Activated naive CD4-positive, alpha-beta T cell treated with anti-CD3 and anti-CD28 coated beads, Interleukin-2, amount 10 ng/mL, durations not matched to agents 7 days and 5 days (primary cell): Measurements from ENCODE around the gene UPK3BL2.
"Not testable (repeated sequence)": the region's sequence is repeated elsewhere in the genome, so short reads cannot be mapped to it uniquely, and the experiment has no call there.

ENCODE experiments used
- CTCF ChIA-PET: fragments of 350-600 bp; sonication (Branson Sonifier 250); formaldehyde crosslinking; loops from one replicate; lab custom pipeline; 2021; ENCODE audit warnings: antibody characterized with exemption; lab: Charles Lee
- DNase-seq: peaks from one replicate; pipeline ENCODE4 v3.0.0-alpha.2; 2020
- H3K27ac Mint-ChIP-seq: one replicate; pipeline ENCODE4 v1.8.0; 2021; ENCODE audit warnings: mild to moderate bottlenecking, moderate library complexity, mixed read lengths
- H3K27me3 Mint-ChIP-seq: one replicate; pipeline ENCODE4 v1.8.0; 2021; ENCODE audit warnings: mild to moderate bottlenecking, mixed read lengths
- H3K36me3 Mint-ChIP-seq: one replicate; pipeline ENCODE4 v1.8.0; 2021; ENCODE audit warnings: mixed read lengths
- H3K4me1 Mint-ChIP-seq: one replicate; pipeline ENCODE4 v1.8.0; 2021; ENCODE audit warnings: mixed read lengths
- H3K4me3 Mint-ChIP-seq: one replicate; pipeline ENCODE4 v1.8.0; 2021; ENCODE audit warnings: mild to moderate bottlenecking, moderate library complexity, mixed read lengths
- H3K9me3 Mint-ChIP-seq: one replicate; pipeline ENCODE4 v1.8.0; 2021; ENCODE audit warnings: mixed read lengths

Gene UPK3BL2

DNA sequence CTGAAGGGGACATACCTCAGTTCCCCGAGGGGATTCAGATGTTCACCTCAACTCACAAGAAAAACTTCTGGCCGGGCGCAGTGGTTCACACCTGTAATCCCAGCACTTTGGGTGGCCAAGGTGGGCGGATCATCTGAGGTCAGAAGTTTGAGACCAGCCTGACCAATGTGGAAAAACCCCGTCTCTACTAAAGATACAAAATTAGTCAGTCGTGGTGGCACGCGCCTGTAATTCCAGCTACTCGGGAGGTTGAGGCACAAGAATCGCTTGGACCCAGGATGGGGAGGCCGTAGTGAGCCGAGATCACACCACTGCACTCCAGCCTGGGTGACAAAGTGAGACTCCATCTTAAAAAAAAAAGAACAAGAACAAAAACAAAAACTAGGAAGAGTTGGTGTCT is 1.8 kb upstream of the UPK3BL2 start:
- H3K4me3 Mint-ChIP-seq, DNase-seq, H3K4me1 Mint-ChIP-seq, CTCF ChIA-PET, H3K9me3 Mint-ChIP-seq, H3K36me3 Mint-ChIP-seq, H3K27ac Mint-ChIP-seq, H3K27me3 Mint-ChIP-seq: not testable (repeated sequence)

DNA sequence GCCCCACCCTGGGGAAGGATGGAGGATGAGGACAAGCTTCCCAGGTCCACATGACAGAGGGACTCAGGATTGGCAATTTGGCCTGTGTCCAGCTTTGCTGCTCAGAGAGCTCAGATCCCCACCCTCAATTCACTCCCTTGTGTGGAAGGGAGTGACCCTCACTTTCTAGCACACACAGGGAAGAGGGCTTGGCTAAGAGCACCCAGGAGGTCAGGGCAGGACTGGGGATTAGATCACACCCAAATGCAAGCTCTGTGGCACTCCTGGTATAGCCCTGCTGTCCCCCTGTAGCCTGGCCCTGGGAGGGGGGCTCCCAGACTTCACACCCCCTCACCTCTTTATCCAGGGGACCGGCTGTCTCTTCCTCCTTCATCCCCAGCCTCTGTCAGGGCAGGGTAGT is 876 bp upstream of the UPK3BL2 start:
- CTCF ChIA-PET, H3K4me1 Mint-ChIP-seq, H3K4me3 Mint-ChIP-seq, H3K9me3 Mint-ChIP-seq, H3K27me3 Mint-ChIP-seq, DNase-seq, H3K27ac Mint-ChIP-seq, H3K36me3 Mint-ChIP-seq: not testable (repeated sequence)

DNA sequence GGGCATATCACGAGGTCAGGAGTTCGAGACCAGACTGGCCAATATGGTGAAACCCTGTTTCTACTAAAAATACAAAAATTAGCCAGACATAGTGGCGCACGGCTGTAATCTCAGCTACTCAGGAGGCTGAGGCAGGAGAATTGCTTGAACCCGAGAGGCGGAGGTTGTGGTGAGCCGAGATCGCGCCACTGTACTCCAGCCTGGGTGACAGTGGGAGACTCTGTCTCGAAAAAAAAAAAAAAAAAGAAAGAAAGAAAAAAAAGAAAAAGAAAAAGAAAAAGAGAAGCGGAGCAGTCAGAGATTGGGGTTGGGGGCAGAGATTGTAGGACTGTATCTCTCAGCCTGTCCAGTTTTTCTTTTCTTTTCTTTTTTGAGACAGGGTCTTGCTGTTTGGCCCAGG is 725 bp downstream of the UPK3BL2 start:
- H3K9me3 Mint-ChIP-seq, H3K27ac Mint-ChIP-seq, H3K36me3 Mint-ChIP-seq, DNase-seq, H3K27me3 Mint-ChIP-seq, H3K4me3 Mint-ChIP-seq, CTCF ChIA-PET, H3K4me1 Mint-ChIP-seq: not testable (repeated sequence)

DNA sequence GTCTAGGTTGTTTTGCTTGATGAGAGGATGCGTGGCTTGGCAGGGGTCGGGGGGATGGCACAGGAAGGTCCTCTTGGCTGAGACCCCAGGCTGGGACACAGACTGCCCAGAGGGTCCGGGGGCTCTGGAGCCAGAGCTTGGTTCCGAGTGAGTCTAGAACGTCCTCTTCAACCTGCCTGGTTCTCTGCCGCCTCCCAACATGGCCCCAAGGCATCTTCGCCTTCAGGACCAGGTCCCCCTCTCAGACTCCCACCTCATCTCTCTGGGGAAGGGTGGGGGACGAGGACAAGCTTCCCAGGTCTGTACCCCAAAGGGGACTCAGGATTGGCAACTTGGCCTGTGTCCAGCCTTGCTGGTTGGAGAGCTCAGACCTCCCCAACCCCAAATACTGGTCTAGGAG is 1.4 kb downstream of the UPK3BL2 start:
- H3K4me3 Mint-ChIP-seq, CTCF ChIA-PET, H3K36me3 Mint-ChIP-seq: not testable (repeated sequence)

DNA sequence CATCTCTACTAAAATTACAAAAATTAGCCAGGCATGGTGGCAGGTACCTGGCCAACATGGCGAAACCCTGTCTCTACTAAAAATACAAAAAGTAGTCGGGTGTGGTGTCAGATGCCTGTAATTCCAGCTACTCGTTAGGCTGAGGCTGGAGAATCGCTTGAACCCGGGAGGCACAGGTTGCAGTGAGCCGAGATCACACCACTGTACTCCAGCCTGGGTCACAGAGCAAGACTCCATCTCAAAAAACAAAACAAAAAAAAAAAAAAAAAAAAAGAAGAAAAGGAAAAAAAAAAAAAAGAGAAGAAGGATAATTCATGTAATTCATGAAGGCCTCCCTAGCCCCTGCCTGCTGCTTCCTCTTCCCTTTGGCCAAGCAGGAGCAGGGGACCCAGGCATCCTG is 2.9 kb downstream of the UPK3BL2 start:
- H3K4me1 Mint-ChIP-seq, H3K27me3 Mint-ChIP-seq, H3K9me3 Mint-ChIP-seq, H3K4me3 Mint-ChIP-seq, H3K36me3 Mint-ChIP-seq, CTCF ChIA-PET, DNase-seq, H3K27ac Mint-ChIP-seq: not testable (repeated sequence)

More for the DNA sequence above, 1.4 kb downstream of the UPK3BL2 start:
- not testable (repeated sequence) for H3K4me1 Mint-ChIP-seq, H3K27me3 Mint-ChIP-seq, H3K27ac Mint-ChIP-seq, H3K9me3 Mint-ChIP-seq, DNase-seq

DNA sequence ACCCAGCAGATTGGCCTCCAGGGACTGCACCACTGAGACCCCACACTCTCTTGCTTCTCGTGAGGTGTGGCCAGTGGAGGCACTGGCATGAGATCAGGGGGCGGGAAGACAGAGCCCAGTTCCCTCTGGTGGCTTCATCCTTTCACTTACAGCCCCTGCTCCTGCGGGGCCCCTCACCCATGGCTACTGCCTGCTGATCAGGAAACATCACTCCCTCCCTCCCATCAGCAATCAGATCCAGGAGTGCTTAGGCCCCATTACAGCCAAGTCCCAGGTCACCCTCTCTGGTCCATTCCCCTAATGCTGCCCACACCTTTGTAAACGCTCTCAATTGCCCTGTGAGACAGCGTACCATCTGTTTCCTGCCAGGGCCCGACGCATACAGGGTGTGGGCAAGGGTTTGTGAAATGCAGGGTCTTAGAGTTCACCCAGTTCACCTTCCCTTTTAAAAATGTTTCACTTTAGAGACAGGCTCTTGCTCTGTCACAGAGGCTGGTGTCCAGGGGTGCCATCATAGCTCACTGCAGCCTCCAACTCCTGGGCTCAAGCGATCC is 8.4 kb downstream of the UPK3BL2 start:
- H3K36me3 Mint-ChIP-seq, H3K9me3 Mint-ChIP-seq, DNase-seq, CTCF ChIA-PET, H3K4me1 Mint-ChIP-seq, H3K27ac Mint-ChIP-seq, H3K4me3 Mint-ChIP-seq, H3K27me3 Mint-ChIP-seq: not testable (repeated sequence)

DNA sequence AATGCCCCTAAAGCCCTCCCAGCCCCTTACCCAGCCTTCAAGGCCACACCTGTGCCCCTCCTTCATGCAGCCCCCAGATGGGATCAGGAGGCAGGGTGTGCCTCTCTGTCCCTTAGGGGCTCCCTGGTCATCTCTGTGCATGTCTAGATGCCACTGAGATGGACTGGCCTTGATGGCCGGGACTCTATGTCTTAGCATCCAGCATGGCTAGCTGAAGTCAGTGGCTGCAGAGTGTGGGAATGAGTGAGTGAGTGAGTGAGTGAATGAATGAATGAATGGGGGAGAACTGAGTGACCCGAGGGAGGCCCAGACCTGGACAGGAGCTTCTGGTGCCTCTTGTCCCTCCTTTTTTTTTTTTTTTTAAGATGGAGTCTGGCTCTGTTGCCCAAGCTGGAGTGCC is 11.4 kb downstream of the UPK3BL2 start:
- H3K4me3 Mint-ChIP-seq, H3K27ac Mint-ChIP-seq, H3K4me1 Mint-ChIP-seq, H3K9me3 Mint-ChIP-seq, DNase-seq, CTCF ChIA-PET, H3K27me3 Mint-ChIP-seq, H3K36me3 Mint-ChIP-seq: not testable (repeated sequence)

DNA sequence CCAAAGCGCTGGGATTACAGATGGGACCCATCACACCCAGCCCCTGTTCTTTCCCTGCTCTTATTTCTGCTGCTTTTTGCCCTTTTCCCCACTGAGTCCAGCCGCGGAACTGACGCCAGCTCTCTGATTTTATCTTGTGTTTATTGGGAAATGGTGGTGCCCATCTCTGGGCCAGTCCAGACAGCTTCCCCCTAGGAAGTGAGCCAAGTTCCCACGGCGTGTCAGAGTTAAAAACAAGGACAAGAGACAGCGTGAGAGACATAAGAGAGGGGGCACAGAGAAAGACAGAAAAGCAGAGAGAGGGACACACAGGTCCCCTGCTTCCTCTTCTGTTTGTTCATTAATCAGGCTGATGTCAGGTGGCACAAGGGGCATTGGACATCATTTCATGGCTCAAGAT is 11.9 kb downstream of the UPK3BL2 start:
- H3K27me3 Mint-ChIP-seq, DNase-seq, H3K9me3 Mint-ChIP-seq, H3K4me3 Mint-ChIP-seq, H3K36me3 Mint-ChIP-seq, H3K4me1 Mint-ChIP-seq, CTCF ChIA-PET, H3K27ac Mint-ChIP-seq: not testable (repeated sequence)

DNA sequence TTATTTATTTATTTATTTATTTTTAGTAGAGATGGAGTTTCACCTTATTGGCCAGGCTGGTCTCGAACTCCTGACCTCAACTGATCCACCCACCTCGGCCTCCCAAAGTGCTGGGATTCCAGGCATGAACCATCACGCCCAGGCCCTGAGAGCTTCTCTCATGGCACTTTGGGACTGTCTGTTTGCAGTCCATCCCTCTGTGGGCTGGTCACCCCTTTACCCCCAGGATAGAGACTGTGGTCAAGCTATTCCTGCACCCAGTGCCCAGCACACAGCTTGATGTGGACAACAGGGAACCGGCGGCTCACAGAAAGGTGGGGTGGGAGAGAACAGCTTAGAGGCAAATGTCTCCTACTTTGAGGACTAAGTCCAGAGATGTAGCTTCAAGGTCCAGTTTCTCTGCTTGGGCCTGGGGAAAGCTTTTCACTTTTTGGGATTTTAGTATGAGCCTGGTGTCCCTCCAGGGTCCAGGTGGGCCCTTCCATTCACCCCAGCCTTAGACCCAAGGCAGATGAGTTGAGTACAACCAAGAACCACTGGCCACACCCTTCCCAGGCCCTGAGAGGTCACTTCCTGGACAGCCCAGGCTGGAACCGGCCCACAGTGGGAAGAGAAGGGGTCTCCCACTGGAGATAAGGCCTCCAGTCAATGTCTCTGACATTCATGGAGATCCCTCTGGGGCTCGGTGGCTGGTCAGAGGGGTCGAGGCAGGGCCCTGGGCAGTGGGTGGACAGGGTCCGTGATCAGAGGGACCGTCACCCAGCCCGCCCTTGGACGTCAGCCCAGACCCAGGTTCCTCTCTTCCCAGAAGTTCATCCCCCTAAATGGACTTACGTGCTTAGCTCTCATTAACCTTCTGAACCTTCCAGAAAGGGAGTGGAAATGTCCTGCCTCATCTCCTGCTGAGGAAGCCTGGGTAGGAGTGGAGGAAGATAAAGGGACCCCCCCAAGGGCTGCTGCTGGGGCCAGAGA is 15.4 kb downstream of the UPK3BL2 start:
- H3K36me3 Mint-ChIP-seq, CTCF ChIA-PET, H3K4me3 Mint-ChIP-seq, H3K27ac Mint-ChIP-seq, DNase-seq, H3K4me1 Mint-ChIP-seq, H3K9me3 Mint-ChIP-seq, H3K27me3 Mint-ChIP-seq: not testable (repeated sequence)

DNA sequence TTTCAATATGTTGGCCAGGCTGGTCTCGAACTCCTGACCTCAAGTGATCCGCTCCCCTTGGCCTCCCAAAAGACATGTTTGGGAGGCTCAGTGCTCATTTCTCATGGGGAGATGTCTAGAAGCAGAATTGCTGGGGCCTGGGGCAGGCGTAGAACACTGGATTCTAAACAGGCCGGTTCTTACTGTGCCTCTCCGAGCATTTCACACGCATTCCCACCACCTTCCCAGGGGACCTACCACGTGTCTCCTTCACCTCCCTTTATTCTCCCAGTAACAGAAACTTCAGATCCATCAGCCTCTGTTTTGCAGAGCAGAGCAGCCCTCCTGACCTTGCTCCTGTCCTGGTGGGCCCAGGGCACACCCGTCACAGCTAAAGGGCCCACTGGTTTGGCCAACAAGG is 16.3 kb downstream of the UPK3BL2 start:
- H3K4me3 Mint-ChIP-seq, H3K36me3 Mint-ChIP-seq, H3K27ac Mint-ChIP-seq, H3K27me3 Mint-ChIP-seq, CTCF ChIA-PET, H3K4me1 Mint-ChIP-seq, H3K9me3 Mint-ChIP-seq, DNase-seq: not testable (repeated sequence)

DNA sequence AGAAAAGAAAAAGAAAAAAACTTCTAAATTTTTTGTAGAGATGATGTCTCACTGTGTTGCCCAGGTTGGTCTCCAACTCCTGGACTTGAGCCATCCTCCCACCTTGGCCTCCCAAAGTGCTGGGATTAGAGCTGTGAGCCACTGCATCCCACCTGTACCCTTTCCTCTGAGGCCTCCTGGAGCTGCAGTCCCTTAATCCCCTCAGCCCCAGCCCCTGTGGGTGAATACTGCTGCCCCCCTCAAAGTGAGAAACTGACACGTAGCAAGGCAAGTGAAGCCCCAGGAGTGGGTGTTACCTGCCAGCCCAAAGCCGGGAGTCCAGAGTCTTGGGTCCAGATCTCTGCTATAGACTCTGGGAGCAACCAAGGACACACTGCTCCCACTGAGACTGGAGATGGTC is 18.7 kb downstream of the UPK3BL2 start:
- H3K27ac Mint-ChIP-seq, DNase-seq, H3K4me3 Mint-ChIP-seq, H3K27me3 Mint-ChIP-seq, H3K9me3 Mint-ChIP-seq, H3K36me3 Mint-ChIP-seq, CTCF ChIA-PET, H3K4me1 Mint-ChIP-seq: not testable (repeated sequence)

DNA sequence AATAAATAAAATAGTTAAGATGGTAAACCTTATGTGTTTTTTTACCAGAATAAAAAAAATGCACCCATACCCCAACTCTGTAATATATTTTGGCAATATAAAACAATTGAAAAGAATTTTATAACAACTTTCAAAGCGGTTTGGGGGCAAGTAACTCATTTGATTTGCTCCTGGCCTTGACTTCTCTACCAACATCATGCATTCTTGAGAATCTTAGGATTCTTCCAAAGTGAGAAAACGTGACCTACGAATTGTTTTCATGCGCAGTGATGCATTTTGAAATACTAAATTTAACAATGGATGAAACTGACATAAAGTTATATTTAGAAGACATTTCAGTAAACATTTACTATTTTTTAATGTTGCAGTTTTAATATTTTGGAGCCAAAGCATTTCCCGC is 22.7 kb downstream of the UPK3BL2 start:
- H3K9me3 Mint-ChIP-seq, H3K27ac Mint-ChIP-seq, DNase-seq, H3K4me3 Mint-ChIP-seq, CTCF ChIA-PET, H3K27me3 Mint-ChIP-seq, H3K4me1 Mint-ChIP-seq, H3K36me3 Mint-ChIP-seq: not testable (repeated sequence)

DNA sequence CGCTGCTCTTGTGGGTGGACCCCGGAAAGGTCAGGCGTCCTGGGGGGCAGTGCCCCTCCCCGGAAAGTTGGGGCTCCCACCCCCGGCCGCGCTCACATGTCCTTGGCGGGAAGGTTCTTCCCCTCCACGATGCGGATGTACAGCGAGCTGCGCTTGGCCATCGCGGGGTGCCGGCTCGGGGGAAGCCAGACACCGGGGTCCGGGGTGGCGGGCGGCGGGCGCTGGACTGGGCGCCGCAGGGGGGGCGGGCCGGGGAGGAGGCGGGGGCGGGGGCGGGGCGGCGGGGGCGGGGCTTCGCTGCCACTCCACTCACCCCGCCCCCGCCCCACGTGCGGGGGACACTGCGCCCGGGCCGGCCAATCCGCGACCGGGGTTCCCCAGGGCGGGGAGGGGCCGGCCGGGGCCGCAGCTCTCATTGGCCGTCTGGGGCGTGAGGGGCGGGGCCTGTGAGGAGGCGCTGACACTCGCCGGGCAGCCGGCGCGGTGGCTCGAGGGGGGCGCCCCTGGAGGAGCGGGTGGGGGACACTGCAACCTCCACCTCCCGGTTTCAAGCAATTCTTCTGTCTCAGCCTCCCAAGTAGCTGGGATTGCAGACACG is 25.8 kb downstream of the UPK3BL2 start, which contains the start of gene RASA4B:
TSS of gene RASA4B (minus strand) at position 228 of the 598 bp plus-strand sequence. CDS start at position 161, 67 bp downstream.
- H3K4me1 Mint-ChIP-seq, H3K9me3 Mint-ChIP-seq, CTCF ChIA-PET, H3K36me3 Mint-ChIP-seq, H3K4me3 Mint-ChIP-seq, H3K27me3 Mint-ChIP-seq, H3K27ac Mint-ChIP-seq: not testable (repeated sequence)
- DNase-seq = peak; percentile 39

DNA sequence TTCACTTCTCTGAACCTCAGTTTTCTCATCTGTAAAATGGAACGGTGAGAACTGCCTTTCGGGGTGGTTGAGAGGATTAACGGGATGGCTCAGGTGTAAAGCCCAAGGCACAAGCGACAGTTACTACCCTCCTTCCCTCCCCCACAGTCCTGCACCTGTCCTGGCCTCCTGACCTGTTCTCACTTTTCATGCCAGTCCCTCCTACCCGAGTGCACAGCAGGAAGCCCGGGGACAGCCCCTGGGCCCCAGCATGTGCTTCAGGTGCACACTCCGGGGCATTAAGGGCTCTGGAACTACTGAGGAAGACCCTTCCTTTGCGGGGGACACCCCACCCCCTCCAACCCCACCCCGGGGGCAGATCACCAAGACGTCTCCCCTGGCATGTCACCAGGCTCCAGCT is 26.5 kb downstream of the UPK3BL2 start:
- CTCF ChIA-PET = not testable (repeated sequence)

DNA sequence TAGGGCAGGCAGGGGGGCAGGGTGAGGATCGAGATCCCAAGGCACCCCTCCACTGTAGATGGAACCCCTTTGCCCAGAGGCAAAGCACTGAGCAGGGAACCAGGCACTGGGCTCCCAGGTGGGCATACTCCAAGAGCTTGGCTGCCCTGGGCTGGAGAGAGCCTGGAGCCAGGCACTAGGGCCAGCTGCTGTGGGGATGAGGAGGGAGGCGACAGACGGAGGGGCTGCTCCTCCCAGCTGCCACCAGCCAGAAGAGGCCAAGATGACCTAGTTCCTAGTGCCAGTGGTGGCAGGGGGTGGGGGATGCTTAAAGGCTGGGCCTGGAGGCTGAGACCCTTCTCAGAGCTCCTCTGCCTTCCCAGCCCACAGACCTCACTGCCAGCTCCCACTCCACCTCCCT is 27.6 kb downstream of the UPK3BL2 start:
- H3K27me3 Mint-ChIP-seq, H3K4me1 Mint-ChIP-seq, CTCF ChIA-PET, H3K9me3 Mint-ChIP-seq, H3K27ac Mint-ChIP-seq, H3K4me3 Mint-ChIP-seq, H3K36me3 Mint-ChIP-seq, DNase-seq: not testable (repeated sequence)

More for the DNA sequence above, 26.5 kb downstream of the UPK3BL2 start:
- not testable (repeated sequence) for H3K4me3 Mint-ChIP-seq, H3K27me3 Mint-ChIP-seq, H3K4me1 Mint-ChIP-seq, H3K9me3 Mint-ChIP-seq, H3K27ac Mint-ChIP-seq, H3K36me3 Mint-ChIP-seq, DNase-seq
